ENCODE results near the gene BPTF. TPM values are rescaled to one million over a fixed set of nuclear protein-coding genes. Genes with fewer than 3 reads are reported as not detected.

The BPTF gene
- total and polyA plus RNA-seq, 2 of the 13 experiments (the other 11 are each of a cell fraction or from before 2014, with no cell fraction given), result 43.5 to 66.1 TPM

DNA sequence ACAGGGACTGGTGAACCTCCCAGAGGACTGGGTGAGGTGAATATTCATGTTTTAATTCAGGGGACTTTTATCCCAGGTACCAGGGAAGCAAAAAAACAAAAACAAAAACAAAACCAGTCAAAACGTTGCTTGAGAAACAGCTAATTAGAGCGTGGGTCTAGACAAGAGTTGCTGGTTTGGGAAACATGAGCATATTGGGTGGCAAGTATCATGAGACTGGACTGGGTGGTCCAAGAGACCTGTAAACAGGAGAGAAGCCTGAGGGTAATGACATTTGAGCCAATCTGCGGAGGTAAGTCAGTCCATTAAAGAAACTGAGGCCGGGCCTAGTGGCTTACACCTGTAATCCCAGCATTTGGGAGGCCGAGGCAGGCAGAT, 11.5 kb upstream of the BPTF start:
- no peaks in the 10 kb centered on the region for H3K79me2 ChIP-seq (ENCODE audit: insufficient read depth, low read length)
- WGBS (ENCODE audit: low lambda C conversion rate), result 58% methylated on average over 5 of the region's 5 CpGs
- no peak overlapping the region for H3K27ac ChIP-seq (ENCODE audit: extremely low read length, insufficient read depth, low read length)
- H3K9me3 ChIP-seq (ENCODE audit: low read length), result no peaks in the 10 kb centered on the region
- ATAC-seq (no peak), FAIRE-seq (no peak), DNase-seq (ENCODE audit: low spot score) (no peak)
- intact Hi-C loops (cut with micrococcal nuclease; ENCODE audit: unreplicated experiment) (no loop called here), in situ Hi-C loops (cut with HindIII; ENCODE audit: extremely low pct_ligation_motif_present, low pct_unique_long_range_greater_than_20kb) (no loop called here)
- H3K36me3 ChIP-seq (replicated peaks in 1 of 2; ENCODE audit: control insufficient read depth in 1 of 2, insufficient read depth in 2 of 2, low read length in 2 of 2), result no peaks in the 10 kb centered on the region
- no peaks in the 10 kb centered on the region for H3K4me1 ChIP-seq (ENCODE audit: insufficient read depth, low read length)
- H3K27me3 ChIP-seq (ENCODE audit: control insufficient read depth in 1 of 2, insufficient read depth in 2 of 2, low read length in 2 of 2), result no peaks in the 10 kb centered on the region; a peak in 1 of 5 replicates
- CTCF ChIA-PET (ENCODE audit: low intra/inter-chr PET ratio, low total read pairs), result no interaction called here
- no peak overlapping the region for H3K4me3 ChIP-seq (replicated peaks in 1 of 3; ENCODE audit: insufficient read depth in 1 of 3, low read depth in 2 of 3, low read length in 3 of 3)
- TF ChIP-seq, protein P1, sequence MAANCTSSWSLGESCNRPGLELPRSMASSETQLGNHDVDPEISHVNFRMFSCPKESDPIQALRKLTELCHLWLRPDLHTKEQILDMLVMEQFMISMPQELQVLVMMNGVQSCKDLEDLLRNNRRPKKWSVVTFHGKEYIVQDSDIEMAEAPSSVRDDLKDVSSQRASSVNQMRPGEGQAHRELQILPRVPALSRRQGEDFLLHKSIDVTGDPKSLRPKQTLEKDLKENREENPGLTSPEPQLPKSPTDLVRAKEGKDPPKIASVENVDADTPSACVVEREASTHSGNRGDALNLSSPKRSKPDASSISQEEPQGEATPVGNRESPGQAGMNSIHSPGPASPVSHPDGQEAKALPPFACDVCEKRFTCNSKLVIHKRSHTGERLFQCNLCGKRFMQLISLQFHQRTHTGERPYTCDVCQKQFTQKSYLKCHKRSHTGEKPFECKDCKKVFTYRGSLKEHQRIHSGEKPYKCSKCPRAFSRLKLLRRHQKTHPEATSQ (CRISPR knock-in tag; IDR thresholded peaks at IDR 0.05; ENCODE audit: borderline replicate concordance), result no peak
- no peak for TF ChIP-seq CAMTA2 (CRISPR knock-in tag; IDR thresholded peaks at IDR 0.05; ENCODE audit: borderline replicate concordance)
- no peak overlapping the region for H3K4me2 ChIP-seq (ENCODE audit: low read depth, low read length)
- no peaks in the 10 kb centered on the region for H4K20me1 ChIP-seq (ENCODE audit: insufficient read depth, low read length)
- no peak overlapping the region for H3K9ac ChIP-seq (ENCODE audit: insufficient read depth, low read depth, low read length)
- BruUV-seq (replicated peaks), result no TSS peak
- H2AFZ ChIP-seq (ENCODE audit: low read length), result no peak overlapping the region
- POLR2A ChIA-PET, result interaction anchor here (1.1 kb wide), 1 partner anchor 11 kb away, joined by 5 read pairs; the partner anchor contains the start of gene BPTF

DNA sequence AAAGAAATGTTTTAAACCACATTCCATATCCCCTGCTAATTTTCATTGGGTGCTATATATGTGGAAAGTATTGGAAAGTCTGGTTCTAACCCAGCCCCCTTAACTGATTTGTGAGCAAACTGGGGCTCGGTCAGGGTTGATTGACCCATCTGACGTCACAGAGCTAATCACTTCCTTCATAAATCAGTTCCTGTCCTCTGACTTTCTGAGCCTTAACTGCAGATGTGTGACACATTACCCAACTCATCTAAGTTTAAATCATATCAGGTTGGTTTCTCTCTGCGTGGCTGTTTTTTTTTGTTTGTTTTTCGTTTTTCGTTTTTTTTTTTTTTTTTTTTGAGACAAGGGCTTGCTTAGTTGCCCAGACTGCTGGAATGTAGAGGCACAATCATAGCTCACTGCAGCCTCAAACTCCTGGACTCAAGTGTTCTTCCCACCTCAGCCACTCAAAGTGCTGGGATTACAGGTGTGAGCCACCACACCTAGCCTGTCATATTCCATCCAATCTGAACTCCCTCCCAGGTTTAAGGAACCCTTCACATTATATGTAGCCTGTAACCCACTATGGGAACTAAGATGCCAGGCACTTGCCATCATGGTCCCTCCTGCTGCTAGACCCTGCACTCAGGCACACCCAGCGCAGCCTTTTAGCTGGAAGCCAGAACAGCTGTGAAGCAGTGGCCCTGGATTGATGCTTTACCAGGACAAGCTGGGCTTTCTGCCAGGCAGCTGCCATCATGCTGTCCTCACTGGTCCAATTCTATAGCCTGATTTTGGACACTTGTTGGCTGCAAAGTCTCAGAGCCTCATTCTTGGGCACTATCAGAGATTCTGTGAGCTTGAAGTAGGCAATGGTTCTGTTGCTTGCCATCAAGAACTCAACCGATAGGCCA, 6.9 kb upstream of the BPTF start:
- POLR2A ChIA-PET, result no interaction called here

More for the DNA sequence above, 6.9 kb upstream of the BPTF start:
- Histone ChIP-seq H3K27ac (ENCODE audit: extremely low read length, insufficient read depth, low read length) (no peak overlapping the region), H2AFZ (ENCODE audit: low read length) (no peak overlapping the region), H3K9me3 (ENCODE audit: low read length) (no peaks in the 10 kb centered on the region), H3K36me3 (replicated peaks in 1 of 2; ENCODE audit: control insufficient read depth in 1 of 2, insufficient read depth in 2 of 2, low read length in 2 of 2) (no peaks in the 10 kb centered on the region), H4K20me1 (ENCODE audit: insufficient read depth, low read length) (no peaks in the 10 kb centered on the region), H3K4me1 (ENCODE audit: insufficient read depth, low read length) (no peaks in the 10 kb centered on the region), H3K79me2 (ENCODE audit: insufficient read depth, low read length) (no peaks in the 10 kb centered on the region), H3K9ac (ENCODE audit: insufficient read depth, low read depth, low read length) (no peak overlapping the region), H3K4me3 (replicated peaks in 1 of 3; ENCODE audit: insufficient read depth in 1 of 3, low read depth in 2 of 3, low read length in 3 of 3) (no peak overlapping the region), H3K4me2 (ENCODE audit: low read depth, low read length) (peak overlapping the region; percentile 56; the same call in 1 of the 2 replicates), H3K27me3 (ENCODE audit: control insufficient read depth in 1 of 2, insufficient read depth in 2 of 2, low read length in 2 of 2) (peaks cover 0 to 10% of the 10 kb centered on the region in 2 experiments; a peak in 2 of 5 replicates)
- ATAC-seq, result peak; percentile 43
- intact Hi-C loops (cut with micrococcal nuclease; ENCODE audit: unreplicated experiment) (no loop called here), in situ Hi-C loops (cut with HindIII; ENCODE audit: extremely low pct_ligation_motif_present, low pct_unique_long_range_greater_than_20kb) (no loop called here)
- WGBS (ENCODE audit: low lambda C conversion rate), result 28% methylated on average over 7 of the region's 7 CpGs
- no TSS peak for BruUV-seq (replicated peaks)
- peak; percentile 36; the same call in 1 of the 2 replicates for TF ChIP-seq CREM (IDR thresholded peaks at IDR 0.05)
- TF ChIP-seq CREM (CRISPR knock-in tag; IDR thresholded peaks at IDR 0.05), result no peak
- TF ChIP-seq ZNF33A (CRISPR knock-in tag; IDR thresholded peaks at IDR 0.05; ENCODE audit: borderline replicate concordance), result no peak
- TF ChIP-seq ZFP90 (CRISPR knock-in tag; IDR thresholded peaks at IDR 0.05; ENCODE audit: borderline replicate concordance), result peak; percentile 74; the same call in 1 of the 2 replicates
- no peak for TF ChIP-seq KLF9 (CRISPR knock-in tag; IDR thresholded peaks at IDR 0.05; ENCODE audit: low read depth)
- TF ChIP-seq, protein P2, sequence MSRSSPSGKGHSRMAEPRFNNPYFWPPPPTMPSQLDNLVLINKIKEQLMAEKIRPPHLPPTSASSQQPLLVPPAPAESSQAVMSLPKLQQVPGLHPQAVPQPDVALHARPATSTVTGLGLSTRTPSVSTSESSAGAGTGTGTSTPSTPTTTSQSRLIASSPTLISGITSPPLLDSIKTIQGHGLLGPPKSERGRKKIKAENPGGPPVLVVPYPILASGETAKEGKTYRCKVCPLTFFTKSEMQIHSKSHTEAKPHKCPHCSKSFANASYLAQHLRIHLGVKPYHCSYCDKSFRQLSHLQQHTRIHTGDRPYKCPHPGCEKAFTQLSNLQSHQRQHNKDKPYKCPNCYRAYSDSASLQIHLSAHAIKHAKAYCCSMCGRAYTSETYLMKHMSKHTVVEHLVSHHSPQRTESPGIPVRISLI (CRISPR knock-in tag; IDR thresholded peaks at IDR 0.05; ENCODE audit: borderline replicate concordance), result peak; percentile 33; the same call in 1 of the 2 replicates
- TF ChIP-seq CREB1 (IDR thresholded peaks at IDR 0.05), result peak; percentile 94
- TF ChIP-seq CREB1 (CRISPR knock-in tag; IDR thresholded peaks at IDR 0.05), result peak; percentile 31; the same call in 1 of the 2 replicates
- no peak for DNase-seq (ENCODE audit: low spot score)
- CTCF ChIA-PET (ENCODE audit: low intra/inter-chr PET ratio, low total read pairs), result no interaction called here
- no peak for FAIRE-seq

Data from HepG2 (cell line).